ENCODE data around the gene OR6K3.

OR6K3 gene

GRCh38 chr1:158730453-158730852 is 9.9 kb upstream of the OR6K3 start:
- TF ChIP-seq CTCF (IDR thresholded peaks at IDR 0.05; ENCODE audit: control insufficient read depth, extremely low read depth, insufficient read depth) = no peak
- no peak overlapping the region for H3K4me3 ChIP-seq (ENCODE audit: low read depth, low read length)
- no peak for DNase-seq (ENCODE audit: low read depth)

- TF ChIP-seq CTCF (IDR thresholded peaks at IDR 0.05; ENCODE audit: control insufficient read depth, extremely low read depth, insufficient read depth) = no peak
- H3K4me3 ChIP-seq (ENCODE audit: low read depth, low read length) = no peak overlapping the region
- no peak for DNase-seq (ENCODE audit: low read depth)
These were observed 8.1 kb upstream of the OR6K3 start for GRCh38 chr1:158728510-158729225.

GRCh38 chr1:158724442-158724841 is 3.9 kb upstream of the OR6K3 start:
- no peak for DNase-seq (ENCODE audit: low read depth)
- no peak for TF ChIP-seq CTCF (IDR thresholded peaks at IDR 0.05; ENCODE audit: control insufficient read depth, extremely low read depth, insufficient read depth)
- no peak overlapping the region for H3K4me3 ChIP-seq (ENCODE audit: low read depth, low read length)

- no peak overlapping the region for H3K4me3 ChIP-seq (ENCODE audit: low read depth, low read length)
- no peak for TF ChIP-seq CTCF (IDR thresholded peaks at IDR 0.05; ENCODE audit: control insufficient read depth, extremely low read depth, insufficient read depth)
- DNase-seq (ENCODE audit: low read depth) = no peak
These were observed 856 bp downstream of the OR6K3 start for GRCh38 chr1:158719664-158720063.

GRCh38 chr1:158717344-158717743 is 3.2 kb downstream of the OR6K3 start:
- H3K4me3 ChIP-seq (ENCODE audit: low read depth, low read length) = no peak overlapping the region
- TF ChIP-seq CTCF (IDR thresholded peaks at IDR 0.05; ENCODE audit: control insufficient read depth, extremely low read depth, insufficient read depth) = no peak
- DNase-seq (ENCODE audit: low read depth) = no peak

- no peak for DNase-seq (ENCODE audit: low read depth)
- no peak for TF ChIP-seq CTCF (IDR thresholded peaks at IDR 0.05; ENCODE audit: control insufficient read depth, extremely low read depth, insufficient read depth)
These were observed 4.2 kb downstream of the OR6K3 start for GRCh38 chr1:158716335-158716734.

GRCh38 chr1:158714754-158715153 is 5.8 kb downstream of the OR6K3 start:
- no peak for TF ChIP-seq CTCF (IDR thresholded peaks at IDR 0.05; ENCODE audit: control insufficient read depth, extremely low read depth, insufficient read depth)
- no peak overlapping the region for H3K4me3 ChIP-seq (ENCODE audit: low read depth, low read length)
- no peak for DNase-seq (ENCODE audit: low read depth)

More at GRCh38 chr1:158716335-158716734, 4.2 kb downstream of the OR6K3 start:
- no peak overlapping the region for H3K4me3 ChIP-seq (ENCODE audit: low read depth, low read length)

Measured in LNCaP clone FGC (cell line).